ENCODE results near the gene CPNE2. TPM values are rescaled to one million over a fixed set of nuclear protein-coding genes. Genes with fewer than 3 reads are reported as not detected.

Gene CPNE2
- total and polyA plus RNA-seq, 9 donors, result 12.3 to 32.3 (median 18.1) TPM

GRCh38 chr16:57100445-57100844 is 8.1 kb downstream of the CPNE2 start:
- H3K27ac ChIP-seq, result no peak overlapping the region

GRCh38 chr16:57102888-57103851 is 10.8 kb downstream of the CPNE2 start:
- H3K9me3 ChIP-seq, result no peaks in the 10 kb centered on the region
- intact Hi-C loops (cut with DNase I), result no loop called here
- H3K4me3 ChIP-seq, result no peak overlapping the region
- WGBS, 3 donors, result 81% methylated on average over 16 of the region's 16 CpGs
- no peak for TF ChIP-seq EP300 (IDR thresholded peaks at IDR 0.05)
- no peak for TF ChIP-seq CTCF (IDR thresholded peaks at IDR 0.05)
- no peak for TF ChIP-seq POLR2A (IDR thresholded peaks at IDR 0.05)
- no peak overlapping the region for H3K27ac ChIP-seq
- no peaks in the 10 kb centered on the region for H3K27me3 ChIP-seq
- no peaks in the 10 kb centered on the region for H3K36me3 ChIP-seq
- DNase-seq, result no peak
- no peaks in the 10 kb centered on the region for H3K4me1 ChIP-seq (ENCODE audit: insufficient read depth)

More at GRCh38 chr16:57100445-57100844, 8.1 kb downstream of the CPNE2 start:
- 96 to 100% (median 98%) methylated on average over 1 of the region's 1 CpG for WGBS, 3 donors
- Histone ChIP-seq H3K4me3 (no peak overlapping the region), H3K36me3 (no peaks in the 10 kb centered on the region), H3K27me3 (no peaks in the 10 kb centered on the region), H3K9me3 (no peaks in the 10 kb centered on the region), H3K4me1 (ENCODE audit: insufficient read depth) (no peaks in the 10 kb centered on the region)
- intact Hi-C loops (cut with DNase I), result no loop called here
- no peak for DNase-seq
- TF ChIP-seq CTCF (IDR thresholded peaks at IDR 0.05) (no peak), POLR2A (IDR thresholded peaks at IDR 0.05) (no peak), EP300 (IDR thresholded peaks at IDR 0.05) (no peak)

DNA sequence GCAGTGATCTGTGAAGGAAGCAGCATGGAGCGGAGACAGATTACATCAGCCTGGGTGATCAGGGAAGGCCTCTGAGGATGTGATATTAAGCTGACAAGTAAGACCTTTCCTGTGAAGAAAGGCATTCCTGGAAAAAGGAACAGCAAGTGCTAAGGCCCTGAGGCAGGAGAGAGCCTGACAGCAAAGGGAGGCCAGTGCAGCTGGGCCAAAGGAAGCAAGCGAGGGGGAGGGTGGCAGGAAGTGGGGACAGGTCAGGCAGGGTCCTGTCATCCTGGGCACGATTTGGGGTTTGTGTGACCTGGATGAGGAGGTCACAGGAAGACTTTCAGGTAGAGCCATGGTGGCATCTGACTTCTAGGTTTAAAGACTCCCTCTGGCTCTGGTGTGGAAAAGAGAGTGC is 12.3 kb downstream of the CPNE2 start:
- Histone ChIP-seq H3K4me1 (ENCODE audit: insufficient read depth) (no peaks in the 10 kb centered on the region), H3K9me3 (no peaks in the 10 kb centered on the region), H3K4me3 (no peak overlapping the region), H3K27me3 (no peaks in the 10 kb centered on the region), H3K36me3 (no peaks in the 10 kb centered on the region), H3K27ac (no peak overlapping the region)
- intact Hi-C loops (cut with DNase I), result no loop called here
- DNase-seq, result no peak
- 65 to 77% (median 70%) methylated on average over 3 of the region's 3 CpGs for WGBS, 3 donors
- no peak for TF ChIP-seq CTCF (IDR thresholded peaks at IDR 0.05)
- no peak for TF ChIP-seq POLR2A (IDR thresholded peaks at IDR 0.05)
- no peak for TF ChIP-seq EP300 (IDR thresholded peaks at IDR 0.05)

DNA sequence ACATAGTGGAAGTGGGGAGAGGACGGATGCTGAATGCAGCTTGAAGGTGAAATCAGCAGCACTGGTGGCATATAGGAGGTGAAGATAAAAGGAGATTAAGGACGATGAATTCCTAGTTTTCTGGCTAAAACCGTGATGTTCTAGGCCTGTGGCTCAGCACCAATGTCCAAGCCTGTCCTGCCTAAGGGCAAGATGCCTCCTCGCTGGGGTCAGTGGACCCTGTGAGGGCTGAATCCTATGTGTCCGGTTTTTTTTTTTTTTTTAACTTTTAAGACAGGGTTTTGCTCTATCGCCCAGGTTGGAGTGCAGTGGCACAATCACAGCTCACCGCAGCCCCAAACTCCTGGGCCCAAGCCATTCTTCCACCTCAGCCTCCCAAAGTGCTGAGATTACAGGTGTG is 12.8 kb downstream of the CPNE2 start:
- H3K4me1 ChIP-seq (ENCODE audit: insufficient read depth), result no peaks in the 10 kb centered on the region
- 86 to 91% (median 90%) methylated on average over 7 of the region's 7 CpGs for WGBS, 3 donors
- H3K36me3 ChIP-seq, result no peaks in the 10 kb centered on the region
- TF ChIP-seq CTCF (IDR thresholded peaks at IDR 0.05) (no peak), EP300 (IDR thresholded peaks at IDR 0.05) (no peak), POLR2A (IDR thresholded peaks at IDR 0.05) (no peak)
- intact Hi-C loops (cut with DNase I), result no loop called here
- no peaks in the 10 kb centered on the region for H3K27me3 ChIP-seq
- H3K4me3 ChIP-seq, result no peak overlapping the region
- no peak for DNase-seq
- no peaks in the 10 kb centered on the region for H3K9me3 ChIP-seq
- H3K27ac ChIP-seq, result no peak overlapping the region

Data from ovary (tissue), 9 donors.